BLaER1 (cell line): ENCODE results near the gene NUP210.
A peak's percentile ranks its signal among the peaks of the same experiment; 100 is the strongest.

Source experiments
- H3K27ac ChIP-seq: shearing (Covaris generic); formaldehyde crosslinking; 2 replicates; pipeline ENCODE4 v1.8.1; 2022
- H3K27me3 ChIP-seq: shearing (Covaris generic); formaldehyde crosslinking; 2 replicates; pipeline ENCODE4 v1.8.1; 2022
- H3K36me3 ChIP-seq: shearing (Covaris generic); formaldehyde crosslinking; 2 replicates; pipeline ENCODE4 v1.8.1; 2022
- H3K4me1 ChIP-seq: shearing (Covaris generic); formaldehyde crosslinking; 2 replicates; pipeline ENCODE4 v1.8.1; 2022
- H3K4me2 ChIP-seq: shearing (Covaris generic); formaldehyde crosslinking; 2 replicates; pipeline ENCODE4 v1.8.1; 2022
- H3K4me3 ChIP-seq: shearing (Covaris generic); formaldehyde crosslinking; 2 replicates; pipeline ENCODE4 v1.8.1; 2022
- H3K9ac ChIP-seq: shearing (Covaris generic); formaldehyde crosslinking; 2 replicates; pipeline ENCODE4 v1.8.1; 2022
- H3K9me3 ChIP-seq: shearing (Covaris generic); formaldehyde crosslinking; 2 replicates; pipeline ENCODE4 v1.8.1; 2022
- H4K20me1 ChIP-seq: shearing (Covaris generic); formaldehyde crosslinking; 2 replicates; pipeline ENCODE4 v1.8.1; 2022
- Cebpa-rat ChIP-seq: shearing (Covaris generic); IDR thresholded peaks from 2 replicates; pipeline ENCODE4 v1.8.1; 2022

The NUP210 gene

GRCh38 chr3:13353506-13353905 lies 66.6 kb downstream of the NUP210 start:
- Histone ChIP-seq H3K27me3 (no peaks in the 10 kb centered on the region), H3K27ac (peak overlapping the region; percentile 77), H3K9ac (peak overlapping the region; percentile 55), H3K4me3 (0 out of 2 replicates have a peak overlapping the region, but pooled peaks have one; percentile 13), H3K9me3 (peaks cover 7% of the 10 kb centered on the region; the same call in 1 of the 2 replicates), H3K4me2 (peak overlapping the region; percentile 91), H3K36me3 (peaks cover 94% of the 10 kb centered on the region), H3K4me1 (peaks cover 94% of the 10 kb centered on the region), H4K20me1 (peaks cover 80% of the 10 kb centered on the region)
- no peak for TF ChIP-seq Cebpa-rat

- Histone ChIP-seq H3K9me3 (peaks cover 7% of the 10 kb centered on the region; the same call in 1 of the 2 replicates), H3K27ac (peak overlapping the region; percentile 77), H3K36me3 (peaks cover 85% of the 10 kb centered on the region), H3K4me3 (0 out of 2 replicates have a peak overlapping the region, but pooled peaks have one; percentile 13), H3K9ac (no peak overlapping the region; the same call in 1 of the 2 replicates), H3K4me1 (peaks cover 94% of the 10 kb centered on the region), H4K20me1 (peaks cover 80% of the 10 kb centered on the region), H3K27me3 (no peaks in the 10 kb centered on the region), H3K4me2 (peak overlapping the region; percentile 91)
- TF ChIP-seq Cebpa-rat, result no peak
These were observed 67.4 kb downstream of the NUP210 start for GRCh38 chr3:13352621-13353131.

DNA sequence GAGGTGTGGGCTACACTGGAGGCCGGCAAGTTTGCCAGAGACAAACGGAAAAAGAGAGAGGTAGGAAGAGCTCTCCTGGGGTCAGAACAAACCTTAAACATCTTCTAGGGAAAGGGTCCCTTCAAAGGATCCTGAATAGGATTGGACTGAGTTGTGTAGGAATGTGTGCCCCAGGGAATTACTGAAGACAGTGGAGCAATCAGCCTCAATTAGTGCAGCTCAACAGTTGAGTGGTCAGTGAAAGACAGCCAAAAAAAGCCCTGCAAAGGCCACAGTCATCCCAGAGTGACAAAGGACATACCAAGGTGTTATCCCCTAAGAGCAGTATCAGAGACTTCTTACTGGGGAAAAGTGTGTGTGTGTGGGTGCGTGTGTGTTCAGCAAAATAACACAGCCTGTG lies 70.3 kb downstream of the NUP210 start:
- Histone ChIP-seq H3K27ac (peak overlapping the region; percentile 79), H4K20me1 (peaks cover 87% of the 10 kb centered on the region), H3K4me1 (peaks cover 100% of the 10 kb centered on the region), H3K9ac (no peak overlapping the region; the same call in 1 of the 2 replicates), H3K4me3 (no peak overlapping the region), H3K27me3 (no peaks in the 10 kb centered on the region), H3K36me3 (peaks cover 70% of the 10 kb centered on the region), H3K4me2 (peak overlapping the region; percentile 91), H3K9me3 (peaks cover 7% of the 10 kb centered on the region; the same call in 1 of the 2 replicates)
- TF ChIP-seq Cebpa-rat, result no peak

DNA sequence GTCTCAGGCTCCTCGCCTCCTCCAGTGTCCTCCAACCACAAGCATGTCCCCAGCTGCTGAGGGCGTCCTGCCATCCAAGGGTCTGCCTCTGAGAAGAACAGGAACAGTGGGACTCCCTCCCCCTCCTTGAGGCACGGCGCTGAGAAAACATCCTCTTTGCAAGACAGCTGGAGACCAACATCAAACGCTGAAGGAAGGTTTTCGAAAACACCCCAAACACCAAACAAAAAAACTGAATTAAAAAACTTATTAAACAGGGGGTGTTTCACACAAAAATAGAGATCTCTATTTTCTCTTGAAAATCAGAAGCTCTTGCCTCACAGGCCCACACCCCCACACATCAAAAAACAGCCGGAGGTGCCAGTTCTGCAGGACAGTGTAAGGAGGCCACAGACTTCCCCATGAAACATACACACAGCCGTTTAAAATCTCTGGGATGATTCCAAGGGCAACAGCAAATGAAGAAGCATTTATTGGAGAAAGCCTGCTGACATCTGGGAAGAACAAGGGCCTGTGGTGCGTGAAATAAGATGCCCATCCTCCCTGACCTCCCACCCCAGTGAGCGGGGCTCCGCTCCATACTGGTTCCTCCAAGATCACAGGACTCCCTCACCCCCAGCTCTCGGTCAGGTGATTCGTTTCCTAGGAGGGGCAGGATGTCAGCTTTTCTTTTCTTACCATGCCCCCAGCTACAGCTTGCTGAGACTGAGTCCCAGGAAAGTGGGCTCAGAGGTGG lies 71.3 kb downstream of the NUP210 start:
- Histone ChIP-seq H3K27me3 (no peaks in the 10 kb centered on the region), H4K20me1 (peaks cover 87% of the 10 kb centered on the region), H3K4me1 (peaks cover 100% of the 10 kb centered on the region), H3K9me3 (peaks cover 7% of the 10 kb centered on the region; the same call in 1 of the 2 replicates), H3K27ac (peak overlapping the region; percentile 79), H3K4me2 (peak overlapping the region; percentile 91), H3K4me3 (peak overlapping the region; percentile 43), H3K9ac (peak overlapping the region; percentile 54), H3K36me3 (peaks cover 62% of the 10 kb centered on the region)
- TF ChIP-seq Cebpa-rat, result no peak

GRCh38 chr3:13348100-13348499 lies 72.0 kb downstream of the NUP210 start:
- Histone ChIP-seq H4K20me1 (peaks cover 87% of the 10 kb centered on the region), H3K36me3 (peaks cover 54% of the 10 kb centered on the region), H3K9ac (peak overlapping the region; percentile 54), H3K4me1 (peaks cover 100% of the 10 kb centered on the region), H3K27ac (peak overlapping the region; percentile 79), H3K9me3 (peaks cover 7% of the 10 kb centered on the region; the same call in 1 of the 2 replicates), H3K27me3 (no peaks in the 10 kb centered on the region), H3K4me2 (peak overlapping the region; percentile 91), H3K4me3 (peak overlapping the region; percentile 43)
- TF ChIP-seq Cebpa-rat, result no peak

DNA sequence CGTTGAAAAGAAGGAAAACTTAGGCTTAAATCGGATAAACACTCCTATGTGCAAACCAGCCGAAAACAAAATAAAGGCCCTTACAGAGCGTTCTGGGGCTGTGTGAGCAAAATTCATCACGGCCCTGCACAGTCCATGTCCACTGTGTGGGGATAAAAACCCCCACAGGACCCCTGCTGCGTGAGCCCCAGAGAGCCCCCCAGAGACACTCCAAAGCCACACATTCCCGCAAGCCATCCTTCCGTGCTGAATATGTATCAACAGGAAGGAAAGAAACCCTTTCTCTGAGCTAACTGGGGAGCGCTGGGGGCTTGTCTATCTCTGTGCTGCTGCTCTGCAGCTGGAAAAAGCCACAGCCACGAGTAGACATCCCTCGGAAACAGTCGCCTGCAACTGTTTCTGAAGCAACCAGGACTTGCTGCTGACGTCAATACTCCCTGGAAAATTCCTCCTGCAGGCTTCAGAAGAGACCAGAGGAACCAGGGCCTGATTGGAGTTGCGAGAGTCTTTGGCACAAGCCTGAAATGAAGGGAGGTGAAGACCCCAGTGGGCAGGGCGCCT lies 72.7 kb downstream of the NUP210 start:
- Histone ChIP-seq H3K36me3 (peaks cover 54% of the 10 kb centered on the region), H3K4me3 (peak overlapping the region; percentile 43), H3K9me3 (peaks cover 12% of the 10 kb centered on the region), H3K9ac (peak overlapping the region; percentile 54), H3K27ac (peak overlapping the region; percentile 79), H3K4me2 (peak overlapping the region; percentile 91), H3K4me1 (peaks cover 100% of the 10 kb centered on the region), H3K27me3 (no peaks in the 10 kb centered on the region), H4K20me1 (peaks cover 81% of the 10 kb centered on the region)
- TF ChIP-seq Cebpa-rat, result no peak

DNA sequence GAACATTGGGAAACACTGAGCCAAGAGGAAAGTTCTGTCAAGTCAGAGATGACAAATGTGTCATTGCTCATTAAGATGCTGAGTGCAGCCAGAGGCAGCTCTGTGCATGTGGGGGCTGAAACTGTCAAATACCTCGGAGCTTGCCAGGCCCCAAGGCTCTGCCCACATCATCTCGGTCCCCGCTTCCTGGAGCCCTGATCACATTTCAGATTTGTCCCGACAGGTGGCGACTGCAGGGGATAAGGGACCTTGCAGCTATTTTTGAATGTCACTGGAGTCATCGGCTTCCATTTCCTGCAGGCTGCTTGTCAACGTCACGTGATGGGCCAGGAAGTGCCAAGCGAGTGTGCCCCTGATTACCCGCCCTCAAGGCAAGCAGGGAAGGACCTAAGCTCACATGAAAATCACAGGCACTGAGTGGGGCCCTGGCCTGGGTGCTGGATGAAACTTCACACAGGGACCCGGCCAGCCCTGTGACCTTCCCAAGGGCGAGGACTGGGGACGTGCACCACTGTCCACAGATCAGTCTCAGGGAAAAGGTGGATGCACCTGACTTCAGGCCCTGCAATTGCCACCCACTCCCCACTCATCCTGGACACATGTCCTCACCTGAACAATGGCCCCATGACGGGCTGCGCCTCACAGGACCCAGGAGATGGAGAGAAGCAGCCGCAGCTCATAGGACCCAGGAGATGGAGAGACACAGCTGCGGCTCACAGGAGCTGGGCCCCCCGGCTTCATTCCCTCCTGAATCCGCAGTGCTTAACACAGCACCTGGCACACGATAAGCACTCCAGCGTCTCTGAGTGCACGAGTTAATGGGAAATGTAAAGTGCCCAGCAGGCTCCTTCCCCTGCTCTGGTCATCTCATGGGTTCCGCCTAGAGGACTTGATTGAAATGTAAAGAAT lies 73.4 kb downstream of the NUP210 start:
- Histone ChIP-seq H4K20me1 (peaks cover 76% of the 10 kb centered on the region), H3K4me1 (peaks cover 100% of the 10 kb centered on the region), H3K9ac (peak overlapping the region; percentile 54), H3K27me3 (no peaks in the 10 kb centered on the region), H3K27ac (peak overlapping the region; percentile 79), H3K4me3 (peak overlapping the region; percentile 43), H3K9me3 (peaks cover 12% of the 10 kb centered on the region), H3K36me3 (peaks cover 54% of the 10 kb centered on the region), H3K4me2 (peak overlapping the region; percentile 91)
- no peak for TF ChIP-seq Cebpa-rat

GRCh38 chr3:13345772-13346171 lies 74.3 kb downstream of the NUP210 start:
- H3K4me2 ChIP-seq, result peak overlapping the region; percentile 91
- H3K36me3 ChIP-seq, result peaks cover 54% of the 10 kb centered on the region
- peaks cover 7% of the 10 kb centered on the region for H3K9me3 ChIP-seq
- H3K27ac ChIP-seq, result 0 out of 2 replicates have a peak overlapping the region, but pooled peaks have one; percentile 20
- H4K20me1 ChIP-seq, result peaks cover 84% of the 10 kb centered on the region
- no peak overlapping the region; the same call in 1 of the 2 replicates for H3K9ac ChIP-seq
- TF ChIP-seq Cebpa-rat, result no peak
- H3K4me3 ChIP-seq, result no peak overlapping the region
- peaks cover 100% of the 10 kb centered on the region for H3K4me1 ChIP-seq
- H3K27me3 ChIP-seq, result no peaks in the 10 kb centered on the region

- peaks cover 7% of the 10 kb centered on the region for H3K9me3 ChIP-seq
- no peak overlapping the region for H3K4me3 ChIP-seq
- H3K36me3 ChIP-seq, result peaks cover 55% of the 10 kb centered on the region
- peaks cover 100% of the 10 kb centered on the region for H3K4me1 ChIP-seq
- peaks cover 87% of the 10 kb centered on the region for H4K20me1 ChIP-seq
- peak overlapping the region; percentile 91 for H3K4me2 ChIP-seq
- TF ChIP-seq Cebpa-rat, result no peak
- H3K9ac ChIP-seq, result no peak overlapping the region; the same call in 1 of the 2 replicates
- H3K27ac ChIP-seq, result no peak overlapping the region
- no peaks in the 10 kb centered on the region for H3K27me3 ChIP-seq
These were observed 74.8 kb downstream of the NUP210 start for GRCh38 chr3:13345284-13345683.
